Activated CD4-positive, alpha-beta T cell treated with anti-CD3 and anti-CD28 coated beads, Interleukin-2, amount 50 U/mL, for 48 hours (primary cell): Measurements from ENCODE around the gene HNRNPA1L2.
"Not testable (repeated sequence)": the region's sequence is repeated elsewhere in the genome, so short reads cannot be mapped to it uniquely, and the experiment has no call there.

Experiments used
- DNase-seq, 2 experiments: peaks; one replicate each; pipeline ENCODE4 v3.0.0-alpha.2; 2020

HNRNPA1L2 gene

DNA sequence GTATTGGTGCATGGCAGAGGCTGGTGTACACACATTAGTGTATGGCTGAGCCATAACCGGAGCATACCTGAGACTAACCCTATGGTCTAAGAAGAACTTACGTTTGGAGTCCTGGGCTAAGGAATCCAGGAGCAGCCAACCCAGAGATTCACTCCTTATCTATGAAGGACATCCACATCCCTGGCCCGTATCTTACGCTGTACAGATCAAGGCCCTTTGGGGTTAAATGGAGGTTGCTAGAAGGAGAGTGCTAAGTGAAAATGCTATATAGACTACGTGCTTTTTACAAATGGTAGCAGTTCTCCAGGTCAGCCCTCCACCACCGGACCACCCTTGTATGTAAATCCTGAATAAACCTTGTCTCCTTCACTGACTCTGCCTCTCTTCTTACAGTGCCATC, 8.5 kb downstream of the HNRNPA1L2 start:
- no peak for DNase-seq

DNA sequence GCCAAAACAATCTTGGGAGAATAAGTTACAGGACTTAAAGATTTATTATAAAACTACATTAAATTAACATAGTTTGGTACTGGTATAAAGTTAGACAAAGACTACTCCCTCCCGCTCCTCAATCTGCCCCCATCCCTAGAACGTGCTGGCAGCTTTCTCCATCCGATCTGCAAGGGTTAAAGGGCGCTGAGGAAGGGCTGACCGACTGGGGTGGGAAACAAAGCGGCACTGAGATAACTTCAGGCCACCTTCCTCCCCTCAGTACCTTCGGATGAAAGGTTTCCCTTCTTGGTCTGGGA, 9.6 kb downstream of the HNRNPA1L2 start:
- no peak for DNase-seq

DNA sequence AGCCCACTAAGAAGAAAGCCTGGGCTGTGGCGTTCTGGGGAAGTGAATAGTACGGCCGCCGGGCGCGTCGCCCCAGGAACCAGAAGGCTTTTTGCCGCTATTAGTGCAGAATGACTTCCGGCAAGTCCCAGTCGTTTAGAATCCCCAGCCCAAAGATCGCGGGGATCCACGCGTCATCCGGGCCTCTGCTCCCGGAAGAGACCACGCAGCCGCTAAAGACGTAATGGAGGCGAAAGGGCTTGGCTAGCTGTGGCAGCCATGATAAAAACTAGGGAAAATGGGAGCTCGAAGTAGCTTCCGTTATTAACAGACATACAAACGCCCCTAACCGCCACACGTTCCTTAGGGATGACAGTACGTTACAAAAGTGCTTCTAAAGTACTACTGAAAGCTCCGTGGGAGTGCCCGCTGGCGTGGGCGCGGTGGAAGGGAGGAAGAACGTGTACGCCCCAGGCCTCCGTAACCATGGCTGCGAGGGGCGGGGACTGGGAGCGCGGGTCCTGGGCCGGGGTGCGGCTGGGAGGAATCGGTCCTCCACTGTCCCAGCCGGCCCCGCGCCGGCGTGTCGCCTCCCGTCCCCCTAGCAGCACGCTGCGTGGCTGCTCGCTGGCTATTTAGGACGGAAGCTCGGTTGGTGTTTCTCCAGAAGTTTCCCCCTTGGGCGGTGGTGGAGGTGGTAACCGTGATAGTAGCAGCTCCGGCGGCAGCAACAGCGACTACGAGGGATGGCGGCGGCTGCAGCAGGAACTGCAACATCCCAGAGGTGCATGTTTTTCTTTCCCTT, 10.2 kb downstream of the HNRNPA1L2 start, which contains the start of gene SUGT1:
Gene SUGT1 (plus strand): TSS at position 641 of the 784 bp plus-strand sequence. CDS start 85 bp downstream, at position 726.
- peak; percentile 94 to 96 for DNase-seq

DNA sequence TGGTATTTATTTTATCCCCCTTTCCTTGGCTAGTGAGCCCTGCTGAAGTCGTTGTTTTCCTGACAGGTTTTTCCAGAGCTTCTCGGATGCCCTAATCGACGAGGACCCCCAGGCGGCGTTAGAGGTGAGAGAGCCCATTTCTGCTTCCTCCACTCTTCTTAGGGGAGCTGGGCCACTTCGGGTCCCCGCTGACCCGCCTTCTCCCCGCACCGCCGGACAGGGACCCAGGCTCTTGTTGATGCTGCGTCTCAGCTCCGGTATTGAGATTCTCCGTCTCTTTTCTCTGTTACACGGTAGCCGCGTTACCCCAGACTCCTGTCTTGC, 10.7 kb downstream of the HNRNPA1L2 start:
- no peak for DNase-seq

DNA sequence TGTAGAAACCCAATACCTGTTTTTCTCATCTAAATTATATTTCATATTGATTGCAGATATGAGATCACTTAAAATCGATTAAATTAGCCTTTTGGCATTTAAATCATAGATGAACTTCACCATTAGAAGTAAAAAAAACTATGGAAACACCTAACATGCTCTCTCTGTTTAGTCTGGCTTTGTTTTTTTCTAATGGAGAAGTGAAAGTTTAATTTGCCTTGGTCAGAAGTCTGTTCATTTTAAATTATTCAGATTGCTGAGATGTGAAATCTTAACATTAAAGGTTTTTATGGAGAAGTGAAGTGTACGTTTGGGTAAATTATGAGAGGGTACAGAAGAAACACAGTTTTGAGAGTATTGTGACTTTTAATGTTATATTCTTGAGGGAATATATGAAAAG, 17.1 kb downstream of the HNRNPA1L2 start:
- DNase-seq: no peak

DNA sequence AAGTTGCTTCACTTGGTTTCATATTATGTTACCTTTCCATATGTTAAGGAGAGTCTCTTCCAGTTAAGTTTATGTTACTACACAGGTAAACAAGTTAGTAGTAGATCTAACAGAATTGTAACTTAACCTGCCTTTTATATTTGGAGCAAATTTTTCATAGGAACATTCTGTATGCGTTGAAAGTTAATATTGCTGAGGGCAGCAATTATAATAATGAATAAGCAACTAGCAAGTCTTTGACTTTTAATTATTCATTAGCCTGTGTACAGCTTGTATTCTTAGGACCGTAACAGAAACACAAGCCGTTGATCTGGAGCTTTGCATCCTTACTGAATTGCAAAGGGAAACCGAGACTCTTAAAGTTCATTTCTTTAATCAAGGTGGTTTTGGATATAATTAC, 22.0 kb downstream of the HNRNPA1L2 start:
- DNase-seq: no peak

DNA sequence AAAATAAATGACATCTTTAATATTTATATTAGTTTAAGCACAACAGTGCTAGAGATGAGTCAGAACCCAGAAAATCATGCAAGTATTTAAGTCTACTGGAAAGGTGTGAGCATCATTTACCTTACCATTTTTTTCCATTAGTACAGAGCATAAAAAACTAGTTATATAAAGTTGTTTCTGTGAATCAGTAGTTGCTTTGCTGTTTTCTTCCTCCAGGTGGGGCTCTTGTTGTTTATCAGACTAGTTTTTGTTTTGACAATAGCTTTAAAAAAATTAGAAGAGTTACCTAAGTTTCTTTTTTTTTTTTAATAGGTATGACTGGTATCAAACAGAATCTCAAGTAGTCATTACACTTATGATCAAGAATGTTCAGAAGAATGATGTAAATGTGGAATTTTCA, 23.1 kb downstream of the HNRNPA1L2 start:
- DNase-seq: no peak

DNA sequence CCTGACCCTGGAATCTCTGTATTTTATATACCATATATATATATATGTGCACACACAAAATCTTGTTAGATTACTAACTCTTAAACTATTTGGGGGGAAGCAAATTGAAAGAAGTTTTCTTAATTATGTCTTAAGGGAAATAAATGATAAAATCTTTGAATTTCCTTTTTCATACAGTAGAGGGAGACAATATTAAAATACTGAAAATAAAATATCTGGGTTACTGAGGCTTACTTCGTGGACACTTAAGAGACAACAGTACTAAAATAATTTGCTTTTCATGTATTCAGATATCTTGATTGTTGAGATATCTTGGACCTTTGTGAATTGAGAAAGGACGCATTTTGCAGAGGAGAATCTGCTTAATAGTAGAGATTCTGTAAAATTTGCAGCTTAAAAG, 27.4 kb downstream of the HNRNPA1L2 start:
- no peak for DNase-seq

DNA sequence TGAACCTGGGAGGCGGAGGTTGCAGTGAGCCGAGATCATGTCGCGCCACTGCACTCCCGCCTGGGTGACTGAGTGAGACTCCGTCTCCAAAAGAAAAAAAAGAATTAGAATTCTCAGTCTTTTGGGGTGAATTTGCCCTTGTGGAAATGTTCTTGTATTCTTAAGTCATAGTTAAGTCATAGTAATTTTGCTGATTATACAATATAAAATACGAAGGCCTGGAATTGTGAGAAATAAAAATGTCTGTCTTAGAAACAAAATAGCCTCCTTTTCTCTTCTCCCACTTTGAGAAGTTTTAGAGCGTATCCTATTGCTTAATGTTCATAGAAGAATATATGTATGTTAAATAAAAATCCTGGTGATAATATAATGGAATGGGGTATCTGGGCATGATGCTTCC, 28.5 kb downstream of the HNRNPA1L2 start:
- DNase-seq: no peak

DNA sequence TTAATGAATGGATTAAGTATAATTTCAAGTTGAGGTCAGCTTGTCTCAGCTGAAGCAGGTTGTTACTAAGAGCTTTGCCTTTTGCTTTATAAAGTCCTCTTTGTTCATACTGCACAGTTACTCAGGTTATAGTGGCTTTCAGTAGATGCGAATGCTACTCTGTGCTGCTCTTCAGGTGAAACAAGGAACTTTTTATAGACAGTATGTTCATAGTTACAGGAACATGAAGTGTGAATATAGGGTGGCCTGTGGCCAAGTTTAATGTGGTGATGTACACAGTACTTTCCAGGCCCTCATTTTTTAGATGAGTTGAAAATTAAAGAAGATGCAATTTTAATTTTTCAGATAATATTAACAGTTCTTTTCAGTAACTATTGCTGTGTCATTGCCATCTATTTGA, 31.2 kb downstream of the HNRNPA1L2 start:
- no peak for DNase-seq

DNA sequence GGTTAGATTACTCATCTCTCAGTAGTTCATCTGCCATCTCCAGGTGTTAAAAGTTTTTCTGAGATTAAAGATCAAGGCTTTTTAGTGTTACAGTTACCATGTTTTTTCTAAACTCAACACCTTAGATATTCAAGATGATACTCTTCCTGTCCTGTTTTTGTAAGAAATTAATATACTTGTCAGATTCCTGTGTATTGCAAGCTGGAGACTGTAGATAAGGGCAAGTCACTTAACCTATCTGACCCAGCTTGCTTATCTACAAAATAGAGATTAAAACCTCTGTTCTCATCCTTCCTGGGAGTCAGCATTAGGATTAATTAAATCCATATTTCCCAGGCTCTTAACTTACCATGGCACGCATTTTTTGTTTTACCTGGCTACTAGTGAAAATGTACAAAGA, 35.6 kb downstream of the HNRNPA1L2 start:
- DNase-seq: no peak

DNA sequence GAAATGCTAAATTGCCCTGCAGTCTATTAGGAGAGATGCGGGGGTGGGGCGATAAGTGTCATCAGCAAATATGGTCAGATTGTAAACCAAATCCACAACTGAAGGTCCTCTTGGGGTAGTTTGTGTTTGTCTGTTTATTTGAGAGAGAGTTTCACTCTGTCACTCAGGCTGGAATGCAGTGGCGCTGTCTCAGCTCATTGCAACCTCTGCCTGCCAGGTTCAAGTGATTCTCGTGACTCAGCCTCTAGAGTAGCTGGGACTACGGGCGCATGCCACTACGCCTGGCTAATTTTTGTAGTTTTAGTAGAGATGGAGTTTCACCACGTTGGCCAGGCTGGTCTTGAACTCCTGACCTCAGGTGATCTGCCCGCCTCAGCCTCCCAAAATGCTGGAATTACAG, 43.6 kb downstream of the HNRNPA1L2 start:
- not testable (repeated sequence) for DNase-seq

DNA sequence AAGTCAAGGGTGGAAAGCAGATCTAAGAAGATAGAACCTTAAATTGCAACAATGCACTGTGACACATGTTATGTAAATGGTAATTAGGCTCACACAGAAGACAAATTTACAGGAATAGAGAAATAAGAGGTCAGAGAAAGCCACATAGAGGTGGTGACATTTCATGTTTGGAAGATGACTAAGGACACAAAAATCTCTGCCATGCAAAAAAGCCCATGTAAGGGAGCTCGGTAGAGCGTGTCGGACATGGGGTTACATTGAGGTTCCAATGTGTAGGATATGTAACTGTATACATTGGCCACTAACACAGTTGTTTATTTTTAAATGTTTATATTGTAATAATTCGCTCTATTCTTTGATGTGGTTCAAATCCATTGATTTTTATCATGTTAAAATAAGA, 44.1 kb downstream of the HNRNPA1L2 start:
- DNase-seq: no peak
